ENCODE results near the gene FERMT3.

DNA sequence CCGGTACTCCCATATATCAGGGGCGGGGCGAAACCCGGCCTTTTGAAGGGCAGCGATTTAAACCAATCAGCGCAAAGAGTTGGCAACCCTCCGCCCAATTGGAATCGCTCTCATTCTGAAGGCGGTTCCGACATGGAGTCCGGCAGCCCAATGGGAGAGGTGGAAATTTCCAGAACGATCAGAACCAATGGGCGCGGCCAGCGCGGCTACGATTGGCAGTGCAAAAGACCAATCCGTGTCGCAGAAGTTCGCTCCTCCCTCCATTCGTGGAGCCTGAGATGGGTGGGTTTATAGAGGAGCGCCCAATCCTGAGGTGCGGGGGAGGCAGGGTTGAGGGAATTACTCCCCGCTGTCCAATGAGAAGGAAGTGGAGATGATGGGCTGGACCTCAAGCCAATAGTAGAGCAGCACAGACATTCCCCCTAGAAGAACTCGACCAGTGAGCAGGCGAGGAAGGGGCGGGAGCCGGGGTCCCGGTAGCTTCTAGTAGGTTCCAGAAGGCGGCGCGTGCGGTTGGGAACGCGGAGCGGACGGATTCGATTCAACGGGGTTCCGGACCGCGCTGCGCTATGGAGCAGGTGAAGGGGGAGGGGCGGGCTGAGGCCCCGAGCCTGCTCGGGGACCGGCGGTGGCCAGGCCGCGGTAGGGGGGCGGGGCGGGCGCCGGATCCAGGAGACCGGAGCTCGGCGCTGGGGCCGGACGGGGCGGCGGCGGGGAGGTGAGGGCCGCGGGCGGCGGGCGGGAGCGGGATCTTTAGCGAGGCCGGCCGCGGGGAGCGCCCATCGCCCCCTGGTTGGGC is 20.6 kb upstream of the FERMT3 start, which contains the start of gene STIP1:
- TF ChIP-seq POLR2AphosphoS5 (IDR thresholded peaks at IDR 0.05; ENCODE audit: low read depth, low read length) (no peak; the same call in 1 of the 2 replicates), SIN3A (IDR thresholded peaks at IDR 0.05; ENCODE audit: borderline replicate concordance, insufficient read depth, low read length) (peak; percentile 48; the same call in 1 of the 2 replicates), TAF1 (IDR thresholded peaks at IDR 0.05; ENCODE audit: borderline replicate concordance, insufficient read depth, low read length) (peak; percentile 92)
- TF ChIP-seq, protein P1, sequence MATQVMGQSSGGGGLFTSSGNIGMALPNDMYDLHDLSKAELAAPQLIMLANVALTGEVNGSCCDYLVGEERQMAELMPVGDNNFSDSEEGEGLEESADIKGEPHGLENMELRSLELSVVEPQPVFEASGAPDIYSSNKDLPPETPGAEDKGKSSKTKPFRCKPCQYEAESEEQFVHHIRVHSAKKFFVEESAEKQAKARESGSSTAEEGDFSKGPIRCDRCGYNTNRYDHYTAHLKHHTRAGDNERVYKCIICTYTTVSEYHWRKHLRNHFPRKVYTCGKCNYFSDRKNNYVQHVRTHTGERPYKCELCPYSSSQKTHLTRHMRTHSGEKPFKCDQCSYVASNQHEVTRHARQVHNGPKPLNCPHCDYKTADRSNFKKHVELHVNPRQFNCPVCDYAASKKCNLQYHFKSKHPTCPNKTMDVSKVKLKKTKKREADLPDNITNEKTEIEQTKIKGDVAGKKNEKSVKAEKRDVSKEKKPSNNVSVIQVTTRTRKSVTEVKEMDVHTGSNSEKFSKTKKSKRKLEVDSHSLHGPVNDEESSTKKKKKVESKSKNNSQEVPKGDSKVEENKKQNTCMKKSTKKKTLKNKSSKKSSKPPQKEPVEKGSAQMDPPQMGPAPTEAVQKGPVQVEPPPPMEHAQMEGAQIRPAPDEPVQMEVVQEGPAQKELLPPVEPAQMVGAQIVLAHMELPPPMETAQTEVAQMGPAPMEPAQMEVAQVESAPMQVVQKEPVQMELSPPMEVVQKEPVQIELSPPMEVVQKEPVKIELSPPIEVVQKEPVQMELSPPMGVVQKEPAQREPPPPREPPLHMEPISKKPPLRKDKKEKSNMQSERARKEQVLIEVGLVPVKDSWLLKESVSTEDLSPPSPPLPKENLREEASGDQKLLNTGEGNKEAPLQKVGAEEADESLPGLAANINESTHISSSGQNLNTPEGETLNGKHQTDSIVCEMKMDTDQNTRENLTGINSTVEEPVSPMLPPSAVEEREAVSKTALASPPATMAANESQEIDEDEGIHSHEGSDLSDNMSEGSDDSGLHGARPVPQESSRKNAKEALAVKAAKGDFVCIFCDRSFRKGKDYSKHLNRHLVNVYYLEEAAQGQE (IDR thresholded peaks at IDR 0.05; ENCODE audit: insufficient read depth in 1 of 2, low read depth in 2 of 2, low read length in 2 of 2): peak in 1 of 2 experiments; percentile 52; a peak in 1 of 4 replicates
